MM.1S (cell line): ENCODE measurements around the gene NDUFB2.

ENCODE experiments used
- DNase-seq: peaks from one replicate; pipeline ENCODE4 v3.0.0-alpha.2; 2015
- H2AFZ ChIP-seq: fragments of 300-600 bp; sonication (generic); 2 replicates; pipeline ENCODE4 v1.6.0; 2016; ENCODE audit warnings: antibody characterized with exemption, low read length
- H3F3A ChIP-seq: fragments of 300-600 bp; sonication (generic); 2 replicates; pipeline ENCODE4 v1.6.1; 2016; ENCODE audit warnings: mild to moderate bottlenecking, antibody characterized with exemption, low read length, moderate library complexity, mixed read lengths; ENCODE audit not compliant: insufficient read depth
- H3K27ac ChIP-seq: fragments of 300-600 bp; sonication (generic); 2 replicates; pipeline ENCODE4 v1.5.1; 2016; ENCODE audit warnings: mild to moderate bottlenecking, low read length
- H3K27me3 ChIP-seq: fragments of 300-600 bp; sonication (generic); replicated peaks from 2 replicates; pipeline ENCODE4 v1.6.0; 2016; ENCODE audit warnings: low read length; ENCODE audit not compliant: insufficient read depth
- H3K36me3 ChIP-seq: fragments of 300-600 bp; sonication (generic); replicated peaks from 2 replicates; pipeline ENCODE4 v1.6.1; 2016; ENCODE audit warnings: mild to moderate bottlenecking, low read length, mixed read lengths; ENCODE audit not compliant: insufficient read depth
- H3K4me1 ChIP-seq: fragments of 300-600 bp; sonication (generic); 2 replicates; pipeline ENCODE4 v1.6.1; 2016; ENCODE audit warnings: low read length, mixed read lengths
- H3K4me2 ChIP-seq: fragments of 300-600 bp; sonication (generic); 2 replicates; pipeline ENCODE4 v1.6.0; 2016; ENCODE audit warnings: low read depth, low read length
- H3K4me3 ChIP-seq: fragments of 300-600 bp; sonication (generic); 2 replicates; pipeline ENCODE4 v1.5.1; 2016; ENCODE audit warnings: low read length, mixed read lengths
- H3K79me2 ChIP-seq: fragments of 300-600 bp; sonication (generic); 2 replicates; pipeline ENCODE4 v1.6.1; 2016; ENCODE audit warnings: mixed run types, low read length, mixed read lengths
- H3K9ac ChIP-seq: fragments of 300-600 bp; sonication (generic); 2 replicates; pipeline ENCODE4 v1.6.1; 2016; ENCODE audit warnings: low read length, mixed read lengths
- H3K9me2 ChIP-seq: fragments of 300-600 bp; sonication (generic); replicated peaks from 2 replicates; pipeline ENCODE4 v1.6.1; 2016; ENCODE audit warnings: mild to moderate bottlenecking, low read length, mixed read lengths; ENCODE audit not compliant: insufficient read depth
- H3K9me3 ChIP-seq: fragments of 300-600 bp; sonication (generic); replicated peaks from 2 replicates; pipeline ENCODE4 v1.6.1; 2016; ENCODE audit warnings: mild to moderate bottlenecking, low read length, mixed read lengths; ENCODE audit not compliant: insufficient read depth
- H4K20me1 ChIP-seq: fragments of 300-600 bp; sonication (generic); 2 replicates; pipeline ENCODE4 v1.6.1; 2016; ENCODE audit warnings: mild to moderate bottlenecking, low read length, moderate library complexity, mixed read lengths; ENCODE audit not compliant: insufficient read depth
- EZH2 ChIP-seq: fragments of 300-600 bp; sonication (generic); optimal IDR thresholded peaks from 2 replicates; pipeline ENCODE3; 2017; ENCODE audit warnings: low read depth, mild to moderate bottlenecking, antibody characterized with exemption, low read length, mixed read lengths
- EZH2phosphoT487 ChIP-seq: fragments of 300-600 bp; sonication (generic); IDR thresholded peaks from 2 replicates; pipeline ENCODE4 v1.6.1; 2018; ENCODE audit warnings: antibody characterized with exemption, low read length
- TF ChIP-seq, protein P1 (sequence below): fragments of 300-600 bp; sonication (generic); IDR thresholded peaks from 2 replicates; pipeline ENCODE4 v1.5.1; 2016; ENCODE audit warnings: antibody characterized with exemption, low read length, mixed read lengths

Gene NDUFB2

DNA sequence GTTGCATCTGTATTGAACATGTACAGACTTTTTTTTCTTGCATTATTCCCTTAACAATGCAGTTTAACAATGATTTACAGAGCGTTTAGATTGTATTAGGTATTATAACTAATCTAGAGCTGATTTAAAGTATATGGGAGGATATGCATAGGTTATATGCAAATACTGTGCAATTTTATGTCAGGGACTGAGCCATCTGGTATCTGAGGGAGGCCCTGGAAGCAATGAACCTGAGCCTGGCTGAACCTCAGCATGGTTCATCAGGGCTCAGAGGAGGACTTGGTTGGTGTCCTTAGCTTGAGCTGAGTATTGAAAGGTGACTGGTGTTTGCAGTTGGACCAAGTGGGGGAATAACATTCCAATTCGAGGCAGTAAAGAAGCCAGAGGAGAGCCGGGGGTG, 19.0 kb upstream of the NDUFB2 start:
- H3K27me3 ChIP-seq: no peaks in the 10 kb centered on the region
- no peaks in the 10 kb centered on the region for H3K9me2 ChIP-seq
- H3K36me3 ChIP-seq: no peaks in the 10 kb centered on the region
- H3K79me2 ChIP-seq: no peaks in the 10 kb centered on the region
- no peaks in the 10 kb centered on the region for H4K20me1 ChIP-seq
- H3F3A ChIP-seq: peaks cover 28% of the 10 kb centered on the region
- no peak overlapping the region for H3K4me2 ChIP-seq
- no peaks in the 10 kb centered on the region for H3K9me3 ChIP-seq
- H3K4me3 ChIP-seq: no peak overlapping the region
- H3K4me1 ChIP-seq: peaks cover 33% of the 10 kb centered on the region
- H3K9ac ChIP-seq: no peak overlapping the region
- no peak overlapping the region for H2AFZ ChIP-seq
- TF ChIP-seq, protein P1, sequence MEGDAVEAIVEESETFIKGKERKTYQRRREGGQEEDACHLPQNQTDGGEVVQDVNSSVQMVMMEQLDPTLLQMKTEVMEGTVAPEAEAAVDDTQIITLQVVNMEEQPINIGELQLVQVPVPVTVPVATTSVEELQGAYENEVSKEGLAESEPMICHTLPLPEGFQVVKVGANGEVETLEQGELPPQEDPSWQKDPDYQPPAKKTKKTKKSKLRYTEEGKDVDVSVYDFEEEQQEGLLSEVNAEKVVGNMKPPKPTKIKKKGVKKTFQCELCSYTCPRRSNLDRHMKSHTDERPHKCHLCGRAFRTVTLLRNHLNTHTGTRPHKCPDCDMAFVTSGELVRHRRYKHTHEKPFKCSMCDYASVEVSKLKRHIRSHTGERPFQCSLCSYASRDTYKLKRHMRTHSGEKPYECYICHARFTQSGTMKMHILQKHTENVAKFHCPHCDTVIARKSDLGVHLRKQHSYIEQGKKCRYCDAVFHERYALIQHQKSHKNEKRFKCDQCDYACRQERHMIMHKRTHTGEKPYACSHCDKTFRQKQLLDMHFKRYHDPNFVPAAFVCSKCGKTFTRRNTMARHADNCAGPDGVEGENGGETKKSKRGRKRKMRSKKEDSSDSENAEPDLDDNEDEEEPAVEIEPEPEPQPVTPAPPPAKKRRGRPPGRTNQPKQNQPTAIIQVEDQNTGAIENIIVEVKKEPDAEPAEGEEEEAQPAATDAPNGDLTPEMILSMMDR: no peak
- TF ChIP-seq EZH2 (no peak), EZH2phosphoT487 (no peak)
- no peak for DNase-seq
- H3K27ac ChIP-seq: no peak overlapping the region

DNA sequence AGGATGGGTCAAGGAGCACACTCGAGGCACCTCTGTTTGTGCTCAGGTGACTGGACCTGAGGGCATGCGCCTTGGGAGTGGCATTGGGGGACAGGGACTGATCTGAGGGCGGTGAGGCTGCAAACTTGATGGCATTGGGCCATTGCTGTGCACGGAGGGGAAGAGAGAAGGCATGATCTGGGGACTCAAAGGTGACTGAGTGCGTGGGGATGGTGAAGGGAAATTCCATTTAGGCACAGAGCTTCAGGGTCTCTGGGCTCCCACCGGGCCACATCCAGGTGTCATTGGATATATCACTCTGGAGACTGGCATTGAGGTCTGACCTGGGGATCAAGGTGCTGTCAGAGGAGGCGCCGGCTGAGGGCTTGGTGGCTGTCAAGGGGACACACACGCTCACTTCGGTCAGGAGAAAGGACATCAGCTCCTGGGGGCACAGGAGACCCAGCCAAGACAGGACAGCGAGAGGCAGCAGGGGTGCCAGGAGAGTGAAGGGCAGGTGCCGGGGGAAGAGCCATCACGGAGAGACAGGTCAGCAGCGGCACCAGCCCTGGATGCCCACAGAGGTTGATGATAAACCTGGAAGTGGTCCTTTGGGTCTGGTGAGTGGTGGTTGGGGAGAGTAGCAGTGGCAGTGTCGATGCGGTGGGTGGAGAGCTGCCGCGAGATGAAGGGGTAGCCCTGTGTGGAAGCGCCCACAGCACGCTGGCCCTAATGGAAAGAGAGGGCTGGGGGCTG, 18.3 kb upstream of the NDUFB2 start:
- no peak overlapping the region for H3K4me3 ChIP-seq
- DNase-seq: no peak
- no peaks in the 10 kb centered on the region for H3K36me3 ChIP-seq
- H3K4me2 ChIP-seq: no peak overlapping the region
- H3K9ac ChIP-seq: no peak overlapping the region
- H3K9me2 ChIP-seq: no peaks in the 10 kb centered on the region
- H3K27ac ChIP-seq: no peak overlapping the region
- TF ChIP-seq EZH2: no peak
- TF ChIP-seq, protein P1: no peak
- no peak for TF ChIP-seq EZH2phosphoT487
- peaks cover 28% of the 10 kb centered on the region for H3F3A ChIP-seq
- no peaks in the 10 kb centered on the region for H4K20me1 ChIP-seq
- H3K27me3 ChIP-seq: no peaks in the 10 kb centered on the region
- peaks cover 33% of the 10 kb centered on the region for H3K4me1 ChIP-seq
- no peak overlapping the region for H2AFZ ChIP-seq
- H3K9me3 ChIP-seq: no peaks in the 10 kb centered on the region
- H3K79me2 ChIP-seq: no peaks in the 10 kb centered on the region

DNA sequence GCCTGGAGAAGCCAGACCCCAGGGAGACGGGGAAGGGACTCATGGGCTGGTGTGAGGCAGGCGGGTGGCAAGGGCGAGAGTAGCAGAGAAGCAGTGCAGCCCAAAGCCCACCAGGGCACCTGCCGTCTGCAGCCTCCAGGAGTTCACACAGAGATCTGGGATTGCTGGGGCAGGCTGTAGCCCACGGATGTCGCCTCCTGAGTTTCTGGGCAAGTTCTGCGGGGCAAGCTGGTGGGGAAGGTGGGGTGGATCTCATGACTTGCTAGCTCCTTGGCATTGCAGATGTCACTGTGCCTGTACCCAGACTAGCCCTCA, 17.7 kb upstream of the NDUFB2 start:
- Histone ChIP-seq H3K4me3 (no peak overlapping the region), H3K79me2 (no peaks in the 10 kb centered on the region), H3K27ac (no peak overlapping the region), H3K27me3 (no peaks in the 10 kb centered on the region), H3K36me3 (no peaks in the 10 kb centered on the region), H3K9ac (no peak overlapping the region), H3F3A (peaks cover 23% of the 10 kb centered on the region), H4K20me1 (no peaks in the 10 kb centered on the region), H3K4me1 (peaks cover 31% of the 10 kb centered on the region), H3K9me2 (no peaks in the 10 kb centered on the region), H2AFZ (no peak overlapping the region), H3K4me2 (no peak overlapping the region), H3K9me3 (no peaks in the 10 kb centered on the region)
- TF ChIP-seq, protein P1: no peak
- no peak for TF ChIP-seq EZH2
- TF ChIP-seq EZH2phosphoT487: no peak
- no peak for DNase-seq
